SK-N-SH (cell line): ENCODE data around the gene PLCH1. TPM values are rescaled to one million over a fixed set of nuclear protein-coding genes. Genes with fewer than 3 reads are reported as not detected.

Experiments
- CTCF ChIA-PET: fragments of 300-600, 350-600 bp; formaldehyde crosslinking; extraction: SDS; loops from one replicate; lab custom pipeline; 2021; lab: Yijun Ruan, JAX
- POLR2A ChIA-PET: fragments of 350-600 bp; sonication (Branson Sonifier 250); formaldehyde crosslinking; extraction: SDS; loops from one replicate; lab custom pipeline; 2020; ENCODE audit warnings: antibody characterized with exemption, inconsistent platforms; lab: Yijun Ruan, JAX
- DNase-seq: peaks from one replicate; pipeline ENCODE4 v3.0.0; 2012
- H2AFZ ChIP-seq: fragments of 200-600 bp; sonication (generic); 2 replicates; pipeline ENCODE4 v1.8.1; 2016; ENCODE audit warnings: antibody characterized with exemption, mild to moderate bottlenecking, low read depth
- H3F3A ChIP-seq: fragments of 200-600 bp; sonication (generic); replicated peaks from 2 replicates; pipeline ENCODE3; 2016; ENCODE audit warnings: antibody characterized with exemption, mild to moderate bottlenecking; ENCODE audit not compliant: insufficient read depth
- H3K27ac ChIP-seq, 2 experiments: fragments of 200-500 bp in 1 of 2; fragments of 200-600 bp in 1 of 2; sonication (Bioruptor generic) in 1 of 2; sonication (generic), shearing (Covaris generic) in 1 of 2; 2 replicates each; pipeline versions ENCODE4 v1.5.1 to v1.6.1; 2014 to 2016; ENCODE audit warnings: low read depth in 2 of 2, inconsistent platforms in 1 of 2, low read length in 1 of 2, mild to moderate bottlenecking in 1 of 2, mixed read lengths in 1 of 2
- H3K27me3 ChIP-seq: fragments of 200-600 bp; sonication (generic), shearing (Covaris generic); 2 replicates; pipeline ENCODE4 v1.6.1; 2016; ENCODE audit warnings: mixed run types; ENCODE audit not compliant: insufficient read depth
- H3K36me3 ChIP-seq, 2 experiments: fragments of 200-500 bp in 1 of 2; fragments of 200-600 bp in 1 of 2; sonication (Bioruptor generic) in 1 of 2; sonication (generic) in 1 of 2; replicated peaks in 1 of 2; 2 replicates each; pipeline versions ENCODE3 to v1.5.1; 2014 to 2016; ENCODE audit warnings: low read length in 1 of 2, mild to moderate bottlenecking in 1 of 2; ENCODE audit not compliant: insufficient read depth in 2 of 2, control insufficient read depth in 1 of 2
- H3K4me1 ChIP-seq, 2 experiments: fragments of 200-500 bp in 1 of 2; fragments of 200-600 bp in 1 of 2; sonication (Bioruptor generic) in 1 of 2; sonication (generic), shearing (Covaris generic) in 1 of 2; 2 replicates each; pipeline versions ENCODE4 v1.5.1 to v1.6.1; 2014 to 2016; ENCODE audit warnings: low read depth in 1 of 2, low read length in 1 of 2, mixed run types in 1 of 2; ENCODE audit not compliant: insufficient read depth in 2 of 2, control insufficient read depth in 1 of 2
- H3K4me2 ChIP-seq: fragments of 200-600 bp; sonication (generic), shearing (Covaris generic); 2 replicates; pipeline ENCODE4 v1.6.1; 2017; ENCODE audit warnings: mixed run types
- H3K4me3 ChIP-seq, 2 experiments: fragments of 200-500 bp in 1 of 2; fragments of 200-600 bp in 1 of 2; sonication (Bioruptor generic) in 1 of 2; sonication (generic), shearing (Covaris generic) in 1 of 2; 2 replicates each; pipeline versions ENCODE4 v1.5.1 to v1.8.1; 2014 to 2016; ENCODE audit warnings: low read depth in 2 of 2, inconsistent platforms in 1 of 2, low read length in 1 of 2, mild to moderate bottlenecking in 1 of 2, mixed read lengths in 1 of 2, moderate library complexity in 1 of 2
- H3K79me2 ChIP-seq: fragments of 200-600 bp; sonication (generic); 2 replicates; pipeline ENCODE4 v1.8.1; 2017; ENCODE audit warnings: mild to moderate bottlenecking; ENCODE audit not compliant: insufficient read depth
- H3K9ac ChIP-seq: fragments of 200-600 bp; sonication (generic); 2 replicates; pipeline ENCODE4 v1.6.1; 2017; ENCODE audit warnings: mixed run types
- H3K9me2 ChIP-seq: fragments of 200-600 bp; sonication (generic); 2 replicates; pipeline ENCODE4 v1.6.1; 2017; ENCODE audit warnings: mixed run types
- H3K9me3 ChIP-seq: fragments of 200-600 bp; sonication (generic); 2 replicates; pipeline ENCODE4 v1.6.1; 2017; ENCODE audit warnings: mixed run types, mild to moderate bottlenecking, moderate library complexity
- H4K20me1 ChIP-seq: fragments of 200-600 bp; sonication (generic); 2 replicates; pipeline ENCODE4 v1.6.1; 2017; ENCODE audit warnings: mild to moderate bottlenecking, mixed run types; ENCODE audit not compliant: insufficient read depth
- EP300 ChIP-seq, 2 experiments: IDR thresholded peaks; 2 replicates each; pipeline versions ENCODE4 v1.4.0 to v1.6.1; 2012; ENCODE audit warnings: borderline replicate concordance in 1 of 2, low read depth in 1 of 2, low read length in 1 of 2
- FOSL2 ChIP-seq: IDR thresholded peaks from 2 replicates; pipeline ENCODE4 v1.4.0; 2012; ENCODE audit warnings: low read depth, mild to moderate bottlenecking, moderate library complexity, borderline replicate concordance
- GABPA ChIP-seq: IDR thresholded peaks from 2 replicates; pipeline ENCODE4 v1.4.0; 2012; ENCODE audit warnings: low read depth, mild to moderate bottlenecking
- GATA2 ChIP-seq: sonication (generic); formaldehyde crosslinking; IDR thresholded peaks from 2 replicates; pipeline ENCODE4 v1.5.0; 2020; ENCODE audit warnings: mild to moderate bottlenecking, missing genetic modification reagents
- JUND ChIP-seq: IDR thresholded peaks from 2 replicates; pipeline ENCODE4 v1.4.0; 2012
- MEF2A ChIP-seq: IDR thresholded peaks from 2 replicates; pipeline ENCODE4 v1.4.0; 2012; ENCODE audit warnings: low read depth, borderline replicate concordance
- MXI1 ChIP-seq: IDR thresholded peaks from 2 replicates; pipeline ENCODE4 v1.6.1; 2012; ENCODE audit warnings: mild to moderate bottlenecking, low read depth, low read length, improper control_type of control experiment
- NRF1 ChIP-seq: IDR thresholded peaks from 2 replicates; pipeline ENCODE4 v1.6.1; 2012; ENCODE audit warnings: low read depth, mild to moderate bottlenecking, low read length
- PBX3 ChIP-seq: IDR thresholded peaks from 2 replicates; pipeline ENCODE4; 2012
- POLR2AphosphoS5 ChIP-seq: IDR thresholded peaks from 2 replicates; pipeline ENCODE4 v1.6.1; 2012; ENCODE audit warnings: low read depth, low read length
- RAD21 ChIP-seq: IDR thresholded peaks from 2 replicates; pipeline ENCODE4 v1.6.1; 2012; ENCODE audit warnings: mild to moderate bottlenecking, low read length
- RCOR1 ChIP-seq: fragments of 150-350 bp; IDR thresholded peaks from 2 replicates; pipeline ENCODE4 v1.6.1; 2017; ENCODE audit warnings: antibody characterized with exemption, low read length
- REST ChIP-seq: IDR thresholded peaks from 2 replicates; pipeline ENCODE4 v1.6.1; 2012; ENCODE audit warnings: mild to moderate bottlenecking, low read depth, low read length, moderate library complexity
- RXRA ChIP-seq: IDR thresholded peaks from 2 replicates; pipeline ENCODE4 v1.4.0; 2012; ENCODE audit warnings: low read depth, mild to moderate bottlenecking, borderline replicate concordance
- SIN3A ChIP-seq: IDR thresholded peaks from 2 replicates; pipeline ENCODE4 v1.6.1; 2012; ENCODE audit warnings: low read depth, mild to moderate bottlenecking, low read length, moderate library complexity, borderline replicate concordance
- TCF12 ChIP-seq: IDR thresholded peaks from 2 replicates; pipeline ENCODE4 v1.4.0; 2012
- TEAD4 ChIP-seq: IDR thresholded peaks from 2 replicates; pipeline ENCODE4 v1.4.0; 2012; ENCODE audit warnings: mild to moderate bottlenecking, borderline replicate concordance; ENCODE audit not compliant: insufficient read depth
- WGBS: methylation state at CpG from one replicate; pipeline ENCODE4 v1.1.6; 2017; ENCODE audit warnings: low lambda C conversion rate; 5-methylcytosine and 5-hydroxymethylcytosine counted together
- polyA plus RNA-seq, 3 experiments: library from polyadenylated mRNA; depleted of rRNA; stranded (reverse); fragments of >200 nt; gene quantifications; 2 replicates each; pipeline ENCODE4 v1.2.3, GENCODE V29; 2012
- TF ChIP-seq, protein P1 (sequence below): IDR thresholded peaks from 2 replicates; pipeline ENCODE4 v1.4.0; 2012; ENCODE audit warnings: low read depth, borderline replicate concordance
- TF ChIP-seq, protein P2 (sequence below): fragments of 150-350 bp; IDR thresholded peaks from 2 replicates; pipeline ENCODE4 v1.6.1; 2017; ENCODE audit warnings: antibody characterized with exemption, low read length, low read depth, borderline replicate concordance
- TF ChIP-seq, protein P3 (sequence below): fragments of 200-600 bp; sonication (generic); IDR thresholded peaks from 2 replicates; pipeline ENCODE4 v1.6.1; 2017; ENCODE audit warnings: antibody characterized with exemption, mild to moderate bottlenecking, moderate library complexity

Gene PLCH1
- polyA plus RNA-seq, 1 of the 3 experiments (the other 2 are of a cell fraction), result 0.26 TPM

DNA sequence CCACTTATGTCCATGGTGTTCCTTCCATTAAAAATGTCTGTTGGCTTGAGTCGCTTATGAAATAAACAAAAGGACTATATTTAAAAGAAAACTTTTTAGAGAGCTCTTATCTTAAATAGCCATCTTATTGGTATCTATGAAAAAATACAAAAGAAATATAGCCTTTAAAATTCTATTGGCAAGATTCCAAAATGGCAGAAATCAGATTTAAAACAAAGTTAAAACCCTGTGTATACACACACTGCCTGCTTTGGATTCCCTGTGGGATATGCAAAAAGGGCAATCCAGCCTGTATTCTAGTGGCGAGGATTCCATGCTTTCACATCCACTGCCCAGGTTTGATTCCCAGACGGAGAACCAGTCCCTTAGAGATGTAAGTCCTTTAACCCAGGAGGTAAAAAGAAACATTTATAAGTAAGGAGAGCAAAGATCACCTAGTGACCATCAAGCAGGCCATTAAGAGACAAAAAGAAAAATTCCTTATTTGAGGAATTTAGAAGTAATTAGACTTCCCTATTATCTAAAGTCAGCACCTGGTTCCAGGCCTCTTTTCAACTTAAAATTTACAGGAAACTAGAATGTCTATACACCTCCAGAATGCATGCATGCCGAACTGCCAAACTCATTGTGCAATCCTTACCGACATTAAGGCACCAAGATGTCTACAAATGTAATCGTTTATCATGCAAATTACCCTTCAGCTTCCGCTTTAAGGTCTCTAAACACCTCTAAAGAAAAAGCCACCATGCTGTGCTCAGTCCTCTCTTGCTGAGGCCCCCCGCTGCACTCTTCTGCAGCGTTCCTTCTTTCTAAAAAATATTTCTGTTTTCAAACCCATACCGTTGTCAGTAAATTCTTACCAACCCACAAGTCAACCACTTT lies 381.8 kb downstream of the PLCH1 start:
- Histone ChIP-seq H3K9me2 (no peaks in the 10 kb centered on the region), H3K4me2 (no peak overlapping the region), H3K9me3 (no peaks in the 10 kb centered on the region), H2AFZ (no peak overlapping the region), H4K20me1 (no peaks in the 10 kb centered on the region), H3K9ac (no peak overlapping the region), H3F3A (no peaks in the 10 kb centered on the region), H3K79me2 (no peaks in the 10 kb centered on the region), H3K4me3 (no peak overlapping the region), H3K27ac (no peak overlapping the region), H3K27me3 (no peaks in the 10 kb centered on the region), H3K4me1 (no peaks in the 10 kb centered on the region; a peak in 2 of 4 replicates), H3K36me3 (no peaks in the 10 kb centered on the region)
- 69% methylated on average over 10 of the region's 10 CpGs for WGBS
- POLR2A ChIA-PET, result no interaction called here
- CTCF ChIA-PET, result interaction anchor here (0.6 to 1.5 kb wide), 3 partner anchors 20 to 339 kb away, joined by 3 to 4 read pairs (median 4); no protein-coding TSS in a partner anchor
- no peak for TF ChIP-seq FOSL2
- TF ChIP-seq SIN3A, result no peak
- TF ChIP-seq EP300 (IDR thresholded peaks at IDR 0.05; ENCODE audit: borderline replicate concordance in 1 of 2, low read depth in 1 of 2, low read length in 1 of 2), result no peak
- no peak for TF ChIP-seq TEAD4
- no peak for TF ChIP-seq RXRA
- TF ChIP-seq GABPA, result no peak
- TF ChIP-seq REST, result no peak
- TF ChIP-seq, protein P1, sequence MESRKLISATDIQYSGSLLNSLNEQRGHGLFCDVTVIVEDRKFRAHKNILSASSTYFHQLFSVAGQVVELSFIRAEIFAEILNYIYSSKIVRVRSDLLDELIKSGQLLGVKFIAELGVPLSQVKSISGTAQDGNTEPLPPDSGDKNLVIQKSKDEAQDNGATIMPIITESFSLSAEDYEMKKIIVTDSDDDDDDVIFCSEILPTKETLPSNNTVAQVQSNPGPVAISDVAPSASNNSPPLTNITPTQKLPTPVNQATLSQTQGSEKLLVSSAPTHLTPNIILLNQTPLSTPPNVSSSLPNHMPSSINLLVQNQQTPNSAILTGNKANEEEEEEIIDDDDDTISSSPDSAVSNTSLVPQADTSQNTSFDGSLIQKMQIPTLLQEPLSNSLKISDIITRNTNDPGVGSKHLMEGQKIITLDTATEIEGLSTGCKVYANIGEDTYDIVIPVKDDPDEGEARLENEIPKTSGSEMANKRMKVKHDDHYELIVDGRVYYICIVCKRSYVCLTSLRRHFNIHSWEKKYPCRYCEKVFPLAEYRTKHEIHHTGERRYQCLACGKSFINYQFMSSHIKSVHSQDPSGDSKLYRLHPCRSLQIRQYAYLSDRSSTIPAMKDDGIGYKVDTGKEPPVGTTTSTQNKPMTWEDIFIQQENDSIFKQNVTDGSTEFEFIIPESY, result no peak
- TF ChIP-seq NRF1, result no peak
- no peak for TF ChIP-seq JUND
- TF ChIP-seq POLR2AphosphoS5, result no peak
- TF ChIP-seq GATA2 (CRISPR knock-in tag), result no peak
- TF ChIP-seq RAD21, result no peak
- no peak for TF ChIP-seq MEF2A
- TF ChIP-seq, protein P2, sequence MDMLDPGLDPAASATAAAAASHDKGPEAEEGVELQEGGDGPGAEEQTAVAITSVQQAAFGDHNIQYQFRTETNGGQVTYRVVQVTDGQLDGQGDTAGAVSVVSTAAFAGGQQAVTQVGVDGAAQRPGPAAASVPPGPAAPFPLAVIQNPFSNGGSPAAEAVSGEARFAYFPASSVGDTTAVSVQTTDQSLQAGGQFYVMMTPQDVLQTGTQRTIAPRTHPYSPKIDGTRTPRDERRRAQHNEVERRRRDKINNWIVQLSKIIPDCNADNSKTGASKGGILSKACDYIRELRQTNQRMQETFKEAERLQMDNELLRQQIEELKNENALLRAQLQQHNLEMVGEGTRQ, result no peak
- TF ChIP-seq, protein P3, sequence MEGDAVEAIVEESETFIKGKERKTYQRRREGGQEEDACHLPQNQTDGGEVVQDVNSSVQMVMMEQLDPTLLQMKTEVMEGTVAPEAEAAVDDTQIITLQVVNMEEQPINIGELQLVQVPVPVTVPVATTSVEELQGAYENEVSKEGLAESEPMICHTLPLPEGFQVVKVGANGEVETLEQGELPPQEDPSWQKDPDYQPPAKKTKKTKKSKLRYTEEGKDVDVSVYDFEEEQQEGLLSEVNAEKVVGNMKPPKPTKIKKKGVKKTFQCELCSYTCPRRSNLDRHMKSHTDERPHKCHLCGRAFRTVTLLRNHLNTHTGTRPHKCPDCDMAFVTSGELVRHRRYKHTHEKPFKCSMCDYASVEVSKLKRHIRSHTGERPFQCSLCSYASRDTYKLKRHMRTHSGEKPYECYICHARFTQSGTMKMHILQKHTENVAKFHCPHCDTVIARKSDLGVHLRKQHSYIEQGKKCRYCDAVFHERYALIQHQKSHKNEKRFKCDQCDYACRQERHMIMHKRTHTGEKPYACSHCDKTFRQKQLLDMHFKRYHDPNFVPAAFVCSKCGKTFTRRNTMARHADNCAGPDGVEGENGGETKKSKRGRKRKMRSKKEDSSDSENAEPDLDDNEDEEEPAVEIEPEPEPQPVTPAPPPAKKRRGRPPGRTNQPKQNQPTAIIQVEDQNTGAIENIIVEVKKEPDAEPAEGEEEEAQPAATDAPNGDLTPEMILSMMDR, result no peak
- TF ChIP-seq MXI1, result no peak
- no peak for TF ChIP-seq TCF12
- TF ChIP-seq RCOR1, result no peak
- TF ChIP-seq PBX3, result no peak
- DNase-seq, result no peak
